Caco-2 (cell line): ENCODE data around the gene NUP62. TPM values are rescaled to one million over a fixed set of nuclear protein-coding genes. Genes with fewer than 3 reads are reported as not detected.
"Not testable (repeated sequence)": the region's sequence is repeated elsewhere in the genome, so short reads cannot be mapped to it uniquely, and the experiment has no call there.

ENCODE experiments used
- BruUV-seq: library from RNA; stranded (reverse); fragments of 400-500 nt; replicated peaks from 2 replicates; lab custom pipeline; 2021; lab: Mats Ljungman, UMichigan
- CTCF ChIA-PET: fragments of 300-600 bp; sonication (Branson Sonifier 250); formaldehyde crosslinking; loops from one replicate; lab custom pipeline; 2022; ENCODE audit warnings: antibody characterized with exemption; lab: Charles Lee
- POLR2A ChIA-PET: fragments of 300-600 bp; sonication (Branson Sonifier 250); formaldehyde crosslinking; loops from one replicate; lab custom pipeline; 2022; ENCODE audit warnings: antibody characterized with exemption; lab: Charles Lee
- DNase-seq, 2 experiments: peaks; one replicate each; pipeline versions ENCODE4 v3.0.0 to v3.0.0-alpha.2; 2020 to 2022
- H3K27me3 ChIP-seq: replicated peaks from 2 replicates; pipeline ENCODE4 v1.6.0; 2011; ENCODE audit warnings: low read length; ENCODE audit not compliant: control insufficient read depth, insufficient read depth
- H3K36me3 ChIP-seq: 2 replicates; pipeline ENCODE4 v1.5.1; 2011; ENCODE audit warnings: low read length; ENCODE audit not compliant: control insufficient read depth, insufficient read depth
- H3K4me1 ChIP-seq: fragments of 250-450 bp; sonication (Bioruptor Pico); 2 replicates; pipeline ENCODE4 v1.5.1; 2020; ENCODE audit warnings: mild to moderate bottlenecking
- H3K4me3 ChIP-seq: 2 replicates; pipeline ENCODE4 v1.5.1; 2011; ENCODE audit warnings: low read depth, mild to moderate bottlenecking, control low read depth, low read length
- H3K9me3 ChIP-seq: fragments of 250-450 bp; sonication (Bioruptor Pico); 2 replicates; pipeline ENCODE4 v1.5.1; 2020; ENCODE audit warnings: mild to moderate bottlenecking, moderate library complexity
- H3K27ac Mint-ChIP-seq: one replicate; pipeline ENCODE4 v1.8.0; 2022; ENCODE audit warnings: mixed read lengths; ENCODE audit not compliant: unreplicated experiment
- H3K27me3 Mint-ChIP-seq: one replicate; pipeline ENCODE4 v1.8.0; 2022; ENCODE audit warnings: mixed read lengths; ENCODE audit not compliant: insufficient read depth, unreplicated experiment
- H3K36me3 Mint-ChIP-seq: one replicate; pipeline ENCODE4 v1.8.0; 2022; ENCODE audit warnings: mild to moderate bottlenecking, mixed read lengths; ENCODE audit not compliant: insufficient read depth, unreplicated experiment
- H3K4me1 Mint-ChIP-seq: one replicate; pipeline ENCODE4 v1.8.0; 2022; ENCODE audit warnings: low read depth, mixed read lengths; ENCODE audit not compliant: unreplicated experiment
- H3K4me3 Mint-ChIP-seq: one replicate; pipeline ENCODE4 v1.8.0; 2022; ENCODE audit warnings: mild to moderate bottlenecking, moderate library complexity, mixed read lengths; ENCODE audit not compliant: unreplicated experiment
- H3K9me3 Mint-ChIP-seq: one replicate; pipeline ENCODE4 v1.8.0; 2022; ENCODE audit warnings: mixed read lengths; ENCODE audit not compliant: unreplicated experiment
- intact Hi-C: fragments of 100-400 bp; cut with micrococcal nuclease; formaldehyde crosslinking; loops from one replicate; pipeline ENCODE4 v1.10.0; 2022; ENCODE audit not compliant: unreplicated experiment
- total RNA-seq: library from RNA; stranded (reverse); gene quantifications from 2 replicates; pipeline ENCODE4 v1.2.3, GENCODE V29; 2022
- TF ChIP-seq, protein P1 (sequence below), 2 experiments: fragments of 200-600 bp in 1 of 2; IDR thresholded peaks; 1 replicate in 1 of 2; 2 replicates in 1 of 2; pipeline versions ENCODE4 v1.5.1 to v1.8.0; 2011 to 2022; ENCODE audit warnings: antibody characterized with exemption in 1 of 2, control low read depth in 1 of 2, inconsistent platforms in 1 of 2, low read depth in 1 of 2, low read length in 1 of 2, mild to moderate bottlenecking in 1 of 2, moderate library complexity in 1 of 2; ENCODE audit not compliant: insufficient read depth in 1 of 2, severe bottlenecking in 1 of 2, unreplicated experiment in 1 of 2

Gene NUP62
- total RNA-seq, 1 experiment from 2014 or later, result 116 TPM

DNA sequence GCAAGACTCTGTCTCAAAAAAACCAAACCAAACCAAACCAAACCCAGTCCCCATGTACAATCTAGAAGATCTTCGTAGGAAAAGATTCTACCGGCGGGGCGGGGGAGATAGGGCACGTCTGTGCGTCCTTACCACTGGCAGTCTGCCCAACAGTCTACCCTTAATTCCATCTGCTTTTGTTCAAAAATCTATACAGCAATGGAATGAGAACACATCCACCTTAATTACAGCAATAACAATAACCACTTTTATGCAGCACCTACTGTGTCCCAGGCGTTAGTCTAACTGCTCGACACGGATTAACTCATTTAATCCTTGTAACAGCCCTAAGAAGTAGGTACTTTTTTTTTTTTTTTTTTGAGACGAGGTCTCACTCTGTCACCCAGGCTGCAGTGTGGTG lies 2.8 kb downstream of the NUP62 start:
- H3K4me3 Mint-ChIP-seq, result no peak overlapping the region
- POLR2A ChIA-PET, result no interaction called here

GRCh38 chr19:49925486-49925885 lies 3.8 kb downstream of the NUP62 start:
- no peak for DNase-seq
- Mint-ChIP-seq H3K9me3 (no peaks in the 10 kb centered on the region), H3K27ac (no peak overlapping the region), H3K36me3 (peaks cover 98% of the 10 kb centered on the region), H3K4me1 (peaks cover 14% of the 10 kb centered on the region), H3K4me3 (no peak overlapping the region), H3K27me3 (no peaks in the 10 kb centered on the region)
- POLR2A ChIA-PET, result no interaction called here
- Histone ChIP-seq H3K27me3 (no peaks in the 10 kb centered on the region), H3K4me3 (no peak overlapping the region), H3K9me3 (no peaks in the 10 kb centered on the region), H3K4me1 (peaks cover 9% of the 10 kb centered on the region), H3K36me3 (peaks cover 7% of the 10 kb centered on the region)
- CTCF ChIA-PET, result no interaction called here
- intact Hi-C loops, result no loop called here
- TF ChIP-seq, protein P1, sequence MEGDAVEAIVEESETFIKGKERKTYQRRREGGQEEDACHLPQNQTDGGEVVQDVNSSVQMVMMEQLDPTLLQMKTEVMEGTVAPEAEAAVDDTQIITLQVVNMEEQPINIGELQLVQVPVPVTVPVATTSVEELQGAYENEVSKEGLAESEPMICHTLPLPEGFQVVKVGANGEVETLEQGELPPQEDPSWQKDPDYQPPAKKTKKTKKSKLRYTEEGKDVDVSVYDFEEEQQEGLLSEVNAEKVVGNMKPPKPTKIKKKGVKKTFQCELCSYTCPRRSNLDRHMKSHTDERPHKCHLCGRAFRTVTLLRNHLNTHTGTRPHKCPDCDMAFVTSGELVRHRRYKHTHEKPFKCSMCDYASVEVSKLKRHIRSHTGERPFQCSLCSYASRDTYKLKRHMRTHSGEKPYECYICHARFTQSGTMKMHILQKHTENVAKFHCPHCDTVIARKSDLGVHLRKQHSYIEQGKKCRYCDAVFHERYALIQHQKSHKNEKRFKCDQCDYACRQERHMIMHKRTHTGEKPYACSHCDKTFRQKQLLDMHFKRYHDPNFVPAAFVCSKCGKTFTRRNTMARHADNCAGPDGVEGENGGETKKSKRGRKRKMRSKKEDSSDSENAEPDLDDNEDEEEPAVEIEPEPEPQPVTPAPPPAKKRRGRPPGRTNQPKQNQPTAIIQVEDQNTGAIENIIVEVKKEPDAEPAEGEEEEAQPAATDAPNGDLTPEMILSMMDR (IDR thresholded peaks at IDR 0.05; ENCODE audit: insufficient read depth in 1 of 2, low read depth in 1 of 2, low read length in 1 of 2, severe bottlenecking in 1 of 2, unreplicated experiment in 1 of 2), result no peak
- no TSS peak for BruUV-seq

More for the DNA sequence above, 2.8 kb downstream of the NUP62 start:
- intact Hi-C loops, result no loop called here
- BruUV-seq, result no TSS peak
- Mint-ChIP-seq H3K4me1 (peaks cover 14% of the 10 kb centered on the region), H3K9me3 (no peaks in the 10 kb centered on the region), H3K27ac (no peak overlapping the region), H3K27me3 (no peaks in the 10 kb centered on the region), H3K36me3 (peaks cover 92% of the 10 kb centered on the region)
- H3K27me3 ChIP-seq, result no peaks in the 10 kb centered on the region
- no peak for DNase-seq
- peaks cover 9% of the 10 kb centered on the region for H3K4me1 ChIP-seq
- CTCF ChIA-PET, result no interaction called here
- H3K4me3 ChIP-seq, result no peak overlapping the region
- peaks cover 7% of the 10 kb centered on the region for H3K36me3 ChIP-seq
- no peaks in the 10 kb centered on the region for H3K9me3 ChIP-seq
- TF ChIP-seq, protein P1 (IDR thresholded peaks at IDR 0.05; ENCODE audit: insufficient read depth in 1 of 2, low read depth in 1 of 2, low read length in 1 of 2, severe bottlenecking in 1 of 2, unreplicated experiment in 1 of 2), result no peak

- H3K4me3 ChIP-seq, intact Hi-C loops, H3K4me1 ChIP-seq, H3K9me3 Mint-ChIP-seq, DNase-seq, H3K36me3 ChIP-seq, CTCF ChIA-PET, H3K27me3 Mint-ChIP-seq, H3K9me3 ChIP-seq, POLR2A ChIA-PET, H3K4me3 Mint-ChIP-seq, H3K4me1 Mint-ChIP-seq, BruUV-seq, H3K27me3 ChIP-seq: not testable (repeated sequence)
- H3K27ac Mint-ChIP-seq, result peak overlapping the region; percentile 90
- peaks cover 98% of the 10 kb centered on the region for H3K36me3 Mint-ChIP-seq
These were observed 4.5 kb downstream of the NUP62 start for GRCh38 chr19:49924881-49925210.
